HG03460 (cell line): ENCODE data around the gene PITPNM2.

Experiments used
- ATAC-seq: cut with Tn5 transposase; IDR thresholded peaks from one replicate; pipeline ENCODE4 v1.9.1; 2021; ENCODE audit not compliant: unreplicated experiment

Gene PITPNM2

DNA sequence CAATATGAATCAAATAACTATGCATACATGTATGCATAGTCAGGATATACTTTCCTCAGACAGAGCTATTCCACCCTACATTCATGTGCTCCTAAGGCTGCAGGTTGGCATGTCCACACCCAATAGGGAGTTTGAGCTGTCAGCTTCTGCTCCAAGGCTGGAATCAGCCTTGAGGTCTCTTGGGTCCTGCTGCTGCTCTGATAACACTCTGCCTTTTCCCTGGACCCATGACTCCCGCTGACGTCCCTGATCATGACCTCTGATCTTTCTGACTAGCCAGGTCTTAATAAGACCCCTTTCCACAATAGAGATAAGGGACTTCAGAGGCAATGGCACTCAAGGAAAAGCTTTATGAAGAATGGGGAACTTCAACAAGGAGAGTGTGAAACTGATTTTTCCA is 5.7 kb downstream of the PITPNM2 start:
- no peak for ATAC-seq

DNA sequence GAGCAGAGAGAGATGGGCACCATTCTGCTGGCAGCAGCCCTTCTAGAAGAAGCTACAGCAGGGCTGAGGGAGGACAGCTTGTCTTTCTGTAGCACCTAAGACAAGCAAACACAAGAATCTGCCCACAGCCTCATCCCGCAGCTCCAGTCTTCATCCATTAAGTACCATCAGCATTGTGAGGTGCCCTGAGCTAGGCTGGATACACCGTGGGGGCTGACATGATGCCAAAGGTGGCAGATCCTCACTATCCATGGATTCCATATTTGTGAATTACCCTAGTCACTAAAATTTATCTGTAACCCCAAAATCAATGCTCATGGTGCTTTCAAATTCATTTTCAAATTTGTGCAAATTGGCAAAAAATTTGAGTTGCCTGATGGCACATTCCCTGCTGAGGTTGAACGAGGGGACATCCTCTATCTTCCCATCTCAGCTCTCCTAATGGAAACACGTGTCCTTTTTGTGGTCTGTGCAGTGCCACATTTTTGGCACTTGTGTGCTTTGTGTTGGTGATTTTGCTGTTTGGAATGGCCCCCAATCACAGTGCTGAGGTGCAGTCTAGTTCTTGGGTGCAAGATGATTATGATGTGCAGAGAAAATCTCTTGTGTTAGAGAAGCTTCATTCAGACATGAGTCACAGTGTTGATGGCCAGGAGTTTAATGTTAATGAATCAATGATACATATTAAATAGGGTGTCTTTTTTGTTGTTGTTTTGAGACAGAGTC is 7.0 kb downstream of the PITPNM2 start:
- ATAC-seq: no peak

DNA sequence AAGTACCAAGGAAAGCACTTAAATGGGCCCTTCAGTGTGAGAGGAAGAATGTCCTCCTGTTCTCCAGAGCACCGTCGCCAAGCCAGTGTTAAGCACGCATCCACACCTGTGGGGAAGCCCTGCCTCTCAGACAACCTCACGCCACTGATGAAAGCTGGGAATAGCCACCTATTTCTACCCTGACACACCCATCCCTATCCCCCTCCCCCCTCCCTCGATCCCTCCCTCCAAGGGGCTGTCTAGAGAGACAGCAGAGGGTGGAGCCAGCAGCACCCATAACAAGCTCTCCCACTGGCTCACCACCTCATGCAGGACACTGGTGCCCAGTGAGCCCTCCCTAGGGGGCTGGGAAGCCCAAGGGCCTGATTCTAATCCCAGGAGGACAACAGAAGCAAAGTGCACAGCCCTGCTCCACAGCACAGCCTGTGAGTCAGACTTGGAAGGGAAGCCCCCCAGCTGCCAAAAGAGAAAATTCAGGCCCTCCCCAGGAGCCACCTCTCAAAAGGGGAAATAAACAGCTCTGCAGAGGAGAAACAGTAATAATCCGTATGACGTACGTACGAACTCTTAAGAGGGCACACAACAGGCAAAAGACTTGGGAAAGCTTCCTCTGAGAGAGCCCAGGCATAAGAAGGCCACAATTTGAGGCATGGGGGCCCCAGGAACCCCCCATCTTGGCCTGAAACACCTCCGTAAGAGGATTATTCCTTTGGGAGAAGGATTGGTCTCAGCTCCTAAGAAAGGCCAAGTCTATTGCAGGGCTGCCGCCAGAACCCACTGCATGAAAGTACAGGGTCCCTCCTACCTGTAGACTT is 7.8 kb downstream of the PITPNM2 start:
- no peak for ATAC-seq

DNA sequence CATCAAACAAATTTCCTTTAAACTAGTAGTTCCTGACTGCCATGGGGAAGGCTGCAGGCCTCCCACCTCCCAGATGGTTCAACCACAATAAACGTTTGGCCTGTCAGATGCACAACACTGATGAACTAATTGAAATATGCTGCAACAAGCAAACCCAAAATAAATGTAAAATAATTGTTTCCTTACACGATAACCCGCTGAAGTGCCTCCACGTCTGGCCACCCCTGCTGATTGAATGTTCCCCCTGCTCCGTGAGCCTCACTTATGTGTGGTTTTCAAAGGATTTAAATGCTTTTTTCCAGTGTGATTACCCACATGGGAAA is 8.4 kb downstream of the PITPNM2 start:
- no peak for ATAC-seq

DNA sequence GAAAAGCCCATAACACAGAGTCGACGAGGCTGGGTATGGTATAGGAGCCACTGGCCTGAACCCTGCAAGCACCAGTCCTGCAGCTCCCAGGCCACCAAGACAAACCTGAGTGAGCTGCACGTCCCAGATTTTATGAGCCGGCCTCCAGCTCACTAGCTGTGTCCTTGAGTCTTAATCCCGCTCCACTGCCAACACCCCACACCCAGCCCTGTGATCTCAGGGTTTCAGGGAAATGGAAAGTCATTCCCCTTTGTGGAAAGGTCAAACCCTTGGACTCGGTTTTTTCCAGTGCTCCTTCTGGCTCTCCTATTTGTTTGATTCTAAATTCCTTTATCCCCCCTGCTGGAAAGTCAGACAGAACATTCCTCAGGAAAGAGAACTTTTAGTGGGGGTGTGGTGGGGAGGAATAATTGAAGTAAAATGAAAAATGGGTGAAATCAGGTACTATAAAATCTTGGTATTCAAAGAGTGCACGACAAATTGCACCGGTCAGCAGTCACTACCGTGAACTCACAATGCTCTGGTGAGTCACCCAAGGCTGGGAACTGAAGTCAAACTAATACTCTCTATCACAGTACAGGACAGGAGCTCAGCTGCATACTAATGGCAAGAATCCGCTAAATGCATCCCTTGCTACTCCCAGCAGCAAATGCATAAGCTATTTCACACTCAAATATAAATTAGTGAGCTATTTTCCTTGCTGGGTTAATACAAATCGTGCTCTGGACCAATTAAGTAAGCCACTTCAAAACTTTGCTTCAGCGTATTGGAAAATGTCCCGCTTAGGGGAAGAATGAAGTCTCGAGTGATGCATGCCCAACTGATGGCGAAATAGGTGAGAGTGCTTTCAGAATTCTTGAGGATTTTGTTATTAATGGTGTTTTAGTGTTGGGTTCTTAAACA is 9.0 kb downstream of the PITPNM2 start:
- ATAC-seq: no peak

DNA sequence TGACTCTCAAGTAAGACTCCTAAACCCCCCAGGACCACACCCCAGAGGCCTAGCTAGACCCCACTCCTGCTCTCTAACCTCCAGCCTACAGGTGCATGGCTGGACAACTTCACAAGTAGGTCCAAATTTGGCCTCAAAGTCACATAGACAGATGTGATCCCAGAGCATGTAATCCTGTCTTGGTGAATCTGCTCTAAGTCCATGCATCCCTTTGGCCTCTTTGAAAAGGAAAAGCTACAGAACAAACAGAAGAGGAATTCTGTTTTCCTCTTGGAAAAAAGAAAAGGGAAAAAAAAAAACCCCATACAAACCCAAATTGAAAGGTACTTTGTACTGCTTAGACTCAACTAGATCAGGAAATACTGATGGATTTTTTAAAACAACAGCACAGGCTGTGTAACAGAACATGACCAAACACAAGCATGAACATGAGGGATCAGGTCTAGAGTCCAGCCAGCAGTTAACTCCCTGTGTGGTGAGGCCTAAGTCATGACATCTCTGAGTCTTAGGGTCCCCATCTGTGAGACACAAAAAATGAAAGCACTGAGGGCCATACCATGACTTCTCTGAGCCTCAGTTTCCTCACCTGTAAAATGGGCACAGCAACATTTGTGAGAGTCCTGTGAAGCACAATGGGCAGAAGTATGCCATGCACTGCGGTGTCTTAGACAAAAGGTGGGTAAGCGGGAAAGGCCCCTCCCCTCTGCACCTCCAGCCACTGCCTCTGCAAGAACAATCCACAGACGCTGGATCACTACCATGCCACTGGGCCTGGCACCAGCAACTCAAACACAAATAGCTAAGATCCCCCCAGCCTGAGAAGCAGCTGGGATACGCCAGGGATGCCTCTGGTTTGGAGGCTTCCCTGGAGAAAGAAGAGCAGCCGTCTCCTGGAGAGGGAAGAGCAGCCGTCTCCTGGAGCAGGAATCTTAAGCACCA is 9.9 kb downstream of the PITPNM2 start:
- no peak for ATAC-seq

DNA sequence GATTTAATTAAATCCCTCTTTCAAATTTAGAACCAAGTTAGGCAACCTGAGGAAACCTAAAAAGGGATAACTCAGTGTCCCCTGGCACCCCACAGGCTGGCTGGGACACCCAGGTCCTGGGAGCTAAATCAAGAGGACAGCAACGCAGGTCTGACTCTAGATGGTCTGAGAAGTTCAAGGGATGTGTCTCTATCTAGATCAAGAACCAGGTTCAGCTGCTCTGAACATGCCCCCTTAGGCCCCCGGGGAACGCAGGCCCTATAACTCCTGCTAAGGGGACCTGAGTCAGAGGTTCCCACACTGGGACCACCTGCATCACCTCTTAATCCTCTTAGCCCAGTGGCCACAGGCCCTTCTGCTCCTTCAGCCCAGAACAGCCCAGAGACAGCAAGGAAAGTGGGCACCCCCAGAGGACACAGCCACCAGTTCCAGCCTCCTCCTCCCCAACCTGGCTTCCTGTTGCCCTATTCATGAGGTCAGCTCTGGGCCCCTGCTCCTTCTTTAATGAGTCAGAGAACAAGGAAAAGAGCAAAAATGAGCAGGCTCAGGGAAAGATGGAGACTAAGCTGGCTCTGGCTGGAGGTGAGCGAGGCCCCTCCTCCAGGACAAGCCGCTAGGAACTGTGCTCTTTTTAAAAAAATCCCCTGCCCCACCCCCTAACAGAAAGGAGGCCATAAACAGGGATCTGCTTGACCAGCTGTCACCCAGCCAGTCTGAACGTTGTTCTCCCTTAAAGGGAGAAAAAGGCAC is 10.8 kb downstream of the PITPNM2 start:
- ATAC-seq: no peak

DNA sequence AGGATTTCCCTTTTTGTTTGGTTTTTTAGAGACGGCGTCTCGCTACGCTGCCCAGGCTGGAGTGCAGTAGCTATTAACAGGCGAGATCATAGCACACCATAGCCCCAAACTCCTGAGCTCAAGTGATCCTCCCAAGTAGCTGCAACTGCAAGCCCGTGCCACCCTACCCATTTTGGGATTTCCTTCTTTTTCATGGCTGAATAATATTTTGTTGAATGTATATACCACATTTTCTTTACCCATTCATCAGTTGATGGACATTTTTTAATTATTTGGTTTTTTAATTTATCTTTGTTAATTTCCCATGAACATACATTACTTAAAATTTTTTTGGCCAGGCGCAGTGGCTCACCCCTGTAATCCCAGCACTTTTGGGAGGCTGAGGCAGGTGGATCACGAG is 15.2 kb downstream of the PITPNM2 start:
- no peak for ATAC-seq

DNA sequence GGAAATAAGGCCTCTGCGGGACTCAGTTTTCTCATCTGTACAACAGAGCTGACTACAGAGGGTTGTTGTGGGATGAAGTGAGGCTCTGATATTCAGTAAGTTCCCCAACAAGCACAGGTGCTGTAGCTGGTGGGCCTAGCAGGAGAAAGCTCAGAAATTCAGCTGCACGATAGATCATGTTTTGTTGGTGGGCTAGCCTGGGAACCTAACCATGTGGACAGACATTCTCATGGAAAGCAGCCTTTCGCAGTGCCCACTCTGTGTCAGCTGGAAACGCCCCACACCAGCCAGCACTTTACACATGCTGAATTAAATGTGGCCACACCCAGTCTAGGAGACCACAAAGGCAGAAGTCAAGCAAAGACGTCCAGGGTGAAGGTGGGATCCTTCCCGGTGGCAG is 16.1 kb downstream of the PITPNM2 start:
- ATAC-seq: no peak

DNA sequence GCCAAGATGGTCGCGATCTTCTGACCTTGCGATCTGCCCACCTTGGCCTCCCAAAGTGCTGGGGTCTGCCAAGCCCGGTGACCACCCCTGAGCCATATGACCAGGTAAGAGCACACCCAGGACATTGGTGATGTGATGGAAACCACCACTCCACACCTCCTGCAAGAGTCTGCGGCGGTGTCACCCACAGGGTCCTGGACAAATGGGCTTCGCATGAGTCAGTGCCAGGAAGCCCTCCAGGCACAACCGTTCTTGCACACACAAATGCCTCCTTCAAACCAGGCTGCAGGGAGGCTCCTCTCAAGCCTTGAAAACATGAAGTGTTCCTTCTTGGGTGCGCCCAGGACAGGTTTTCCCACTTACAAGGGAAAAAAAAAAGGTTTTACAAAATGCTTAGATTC is 16.6 kb downstream of the PITPNM2 start:
- no peak for ATAC-seq

DNA sequence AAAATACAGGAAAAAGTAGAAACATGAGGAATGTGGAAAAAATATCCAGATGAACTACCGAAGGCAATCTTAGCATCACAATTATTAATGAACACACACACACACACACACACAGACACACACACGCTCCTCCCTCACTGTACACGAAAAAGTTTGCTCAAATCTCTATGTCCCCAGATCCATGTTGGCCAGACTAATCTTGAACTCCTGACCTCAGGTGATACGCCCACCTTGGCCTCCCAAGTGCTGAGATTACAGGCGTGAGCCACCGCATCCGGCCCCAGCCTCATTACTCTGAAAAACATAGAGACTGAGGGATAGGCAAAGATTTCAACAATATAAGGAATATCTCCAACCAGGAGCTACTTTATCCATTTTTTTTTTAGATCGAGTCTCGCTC is 17.2 kb downstream of the PITPNM2 start:
- ATAC-seq: no peak

DNA sequence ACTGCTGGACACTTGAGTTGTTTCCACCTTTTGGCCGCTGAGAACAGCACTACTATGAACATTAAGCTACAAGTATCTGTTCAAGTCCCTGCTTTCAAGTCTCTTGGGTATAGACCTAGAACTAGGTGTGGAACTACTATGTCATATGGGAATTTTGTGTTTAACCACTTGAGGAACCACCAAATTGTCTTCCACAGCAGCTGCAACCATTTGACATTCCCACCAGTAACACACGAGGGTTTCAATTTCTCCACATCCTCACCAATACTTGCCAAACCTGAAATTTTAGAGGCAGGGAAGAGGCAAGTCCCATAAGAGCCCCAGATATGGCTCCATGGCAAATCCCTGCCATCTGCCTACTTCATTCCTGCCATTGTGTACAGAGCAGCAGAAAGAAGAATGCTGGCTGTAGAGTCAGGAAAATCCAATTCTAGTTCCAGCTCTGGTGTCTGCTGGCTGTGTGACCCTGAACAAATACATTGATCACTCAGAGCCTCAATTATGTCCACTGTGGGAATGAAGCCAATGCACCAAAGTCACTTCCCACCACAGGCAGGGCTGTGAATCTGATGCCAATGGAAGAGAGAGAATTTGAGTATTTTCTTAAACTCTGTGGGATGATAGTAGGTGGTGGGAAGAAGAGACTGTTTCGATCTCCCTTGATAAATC is 17.8 kb downstream of the PITPNM2 start:
- no peak for ATAC-seq

DNA sequence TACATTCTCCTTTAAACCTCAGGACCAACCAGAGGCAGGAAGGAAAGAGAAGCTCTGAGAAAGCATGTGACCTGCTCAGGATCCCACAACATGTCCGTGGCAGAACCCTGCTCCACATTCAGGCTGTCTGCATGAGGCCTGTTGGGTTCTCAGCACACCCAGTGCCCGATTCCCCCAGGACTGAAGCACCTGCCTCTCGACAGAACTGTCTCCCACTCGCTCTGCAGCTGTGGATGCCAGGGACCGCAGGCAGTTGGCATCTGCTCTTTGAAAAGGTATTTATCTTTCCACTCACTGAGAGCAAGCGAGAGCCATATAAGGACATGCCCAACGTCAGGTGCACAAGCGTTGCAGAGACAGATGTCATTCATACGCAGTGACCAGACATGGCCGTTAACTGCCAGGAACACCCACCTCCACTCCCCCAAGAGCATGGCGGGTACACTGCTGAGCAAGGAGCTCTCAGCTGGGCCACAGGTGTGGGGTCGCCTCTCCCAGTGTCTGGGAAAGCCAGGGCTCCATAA is 18.9 kb downstream of the PITPNM2 start:
- no peak for ATAC-seq

DNA sequence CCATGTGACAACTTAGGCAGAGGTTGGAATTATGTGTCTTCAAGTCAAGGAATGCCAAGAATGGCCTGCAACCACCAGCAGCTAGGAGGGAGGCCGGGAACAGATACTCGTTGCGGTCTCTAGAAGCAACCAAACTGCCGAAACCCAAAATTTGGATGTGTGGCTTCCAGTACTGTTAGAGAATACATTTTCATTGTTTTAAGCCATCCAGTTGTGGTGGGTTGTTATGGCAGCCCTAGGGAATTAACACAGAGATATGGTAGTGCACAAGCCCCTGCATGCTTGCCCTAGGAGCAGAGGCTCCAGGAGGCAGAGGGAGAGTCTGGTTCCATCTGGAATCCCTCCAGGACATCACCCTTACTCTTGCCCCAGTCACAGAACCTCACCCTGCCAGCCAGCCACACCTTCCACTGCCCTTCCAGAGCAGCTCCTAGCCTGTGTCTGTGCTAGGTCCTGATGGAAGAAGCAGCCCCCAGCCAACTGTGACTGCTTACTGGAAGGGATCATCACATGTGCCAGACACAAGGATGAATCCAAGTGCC is 19.5 kb downstream of the PITPNM2 start:
- ATAC-seq: no peak

DNA sequence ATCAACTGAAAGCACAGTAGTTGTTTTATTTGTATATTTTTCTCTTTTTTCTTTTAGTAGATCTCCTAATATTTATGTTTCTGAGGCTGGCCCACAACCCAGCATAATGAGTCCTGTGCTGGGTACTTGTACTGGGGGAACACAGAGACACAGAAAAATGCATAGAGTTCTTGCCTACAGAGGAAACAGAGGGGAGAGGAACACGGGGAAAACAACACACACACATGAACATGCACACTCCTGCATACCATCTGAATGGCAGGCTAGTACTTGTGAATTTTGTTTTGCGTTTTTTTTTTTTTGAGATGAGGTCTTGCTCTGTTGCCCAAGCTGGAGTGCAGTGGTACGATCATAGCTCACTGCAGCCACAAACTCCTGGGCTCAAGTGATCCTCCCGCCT is 21.3 kb downstream of the PITPNM2 start:
- no peak for ATAC-seq

DNA sequence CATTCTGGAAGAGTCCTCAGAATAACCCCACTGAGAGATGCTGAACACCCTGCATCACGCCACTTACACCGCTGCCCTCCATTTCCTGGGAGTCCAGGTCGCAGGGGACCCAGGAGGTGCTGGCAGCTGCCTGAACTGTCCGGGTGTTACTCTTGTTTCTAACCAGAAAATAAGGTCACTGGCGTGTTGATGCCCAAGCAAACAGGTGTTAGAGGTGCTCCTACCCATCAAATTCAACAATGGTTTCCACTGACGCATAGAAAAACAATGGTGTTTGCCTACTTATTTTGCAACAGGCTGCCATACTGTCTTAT is 23.8 kb downstream of the PITPNM2 start:
- no peak for ATAC-seq

DNA sequence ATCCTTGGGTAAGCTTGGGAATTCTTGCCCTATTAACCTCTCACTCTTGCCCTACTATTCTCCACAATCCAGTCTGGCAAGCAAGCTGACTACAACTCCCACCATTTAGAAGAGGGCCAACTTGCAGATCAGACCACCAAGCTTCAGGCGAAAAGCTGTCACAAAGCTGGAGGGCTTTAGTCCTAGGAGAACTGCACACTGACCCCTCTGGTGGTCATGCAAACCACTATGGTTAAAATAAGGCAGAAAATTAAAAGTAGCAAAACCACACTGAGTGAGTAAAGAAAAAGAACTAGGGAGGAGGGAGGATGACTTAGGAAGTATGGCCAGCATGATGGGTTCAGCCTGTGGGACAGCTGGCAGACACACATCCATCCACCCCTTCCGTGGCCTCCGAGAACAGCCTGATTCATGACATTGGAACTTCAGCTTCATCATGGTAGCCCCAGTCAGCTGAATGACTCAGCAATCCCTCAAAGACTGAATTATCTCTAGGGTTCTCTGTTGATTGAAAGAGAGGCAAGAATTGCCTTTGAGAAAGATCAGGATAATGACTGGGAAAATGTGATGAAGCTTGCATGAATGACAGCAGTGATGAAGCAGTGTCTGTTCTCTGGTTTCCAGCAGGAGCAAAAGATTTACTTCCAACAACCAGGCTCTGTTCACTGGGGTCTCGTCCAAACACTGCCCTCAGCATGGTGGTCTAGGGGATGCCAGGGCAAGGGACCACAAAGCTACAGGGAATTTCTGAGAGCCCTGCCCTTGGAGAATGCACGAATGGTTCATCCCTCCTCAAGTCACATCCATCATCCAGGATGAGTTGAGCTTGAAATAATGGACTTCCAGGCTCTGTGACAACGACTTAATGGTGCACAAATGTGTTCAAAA is 24.4 kb downstream of the PITPNM2 start:
- no peak for ATAC-seq

DNA sequence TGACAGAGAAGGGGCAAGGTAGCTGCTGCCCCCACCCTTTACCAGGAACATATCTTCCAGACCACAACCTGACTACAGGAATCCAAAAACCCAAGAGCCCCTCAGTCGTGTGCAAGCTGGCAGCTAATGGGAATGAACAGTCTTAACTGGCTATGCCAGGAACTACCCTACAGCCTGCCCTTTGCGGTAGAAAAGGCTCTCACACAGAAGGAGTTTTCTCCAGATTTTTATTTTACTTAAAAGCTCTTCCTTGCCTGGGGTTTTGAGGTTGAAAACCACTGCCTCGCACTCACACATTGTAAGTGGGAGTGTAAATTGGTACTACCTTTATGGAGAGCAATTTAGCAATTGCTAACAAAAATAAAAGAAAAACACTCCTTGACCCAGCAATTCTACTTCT is 28.3 kb downstream of the PITPNM2 start:
- ATAC-seq: no peak
